ENCODE results near the gene EP400. TPM values are rescaled to one million over a fixed set of nuclear protein-coding genes. Genes with fewer than 3 reads are reported as not detected.

The EP400 gene
- polyA plus RNA-seq, 1 donor (not counting 4 experiments of a cell fraction or from before 2014, with no cell fraction given), result 4.1 TPM

- Histone ChIP-seq H3K4me3 (ENCODE audit: control insufficient read depth in 2 of 3, extremely low read depth in 1 of 3, insufficient read depth in 2 of 3, low read depth in 1 of 3, low read length in 3 of 3) (no peak overlapping the region), H3K27me3 (ENCODE audit: control insufficient read depth, extremely low read depth, insufficient read depth, low read length) (no peaks in the 10 kb centered on the region), H3K9me3 (ENCODE audit: control insufficient read depth, low read depth, low read length) (no peaks in the 10 kb centered on the region), H4K20me1 (ENCODE audit: control insufficient read depth, extremely low read depth, insufficient read depth, low read length) (no peaks in the 10 kb centered on the region), H2AFZ (ENCODE audit: control insufficient read depth, low read length) (no peak overlapping the region), H3K4me1 (ENCODE audit: control insufficient read depth, extremely low read depth, insufficient read depth, low read length) (no peaks in the 10 kb centered on the region), H3K79me2 (ENCODE audit: control insufficient read depth, insufficient read depth, low read length) (no peaks in the 10 kb centered on the region), H3K9me1 (ENCODE audit: control insufficient read depth, extremely low read depth, insufficient read depth, low read length) (no peaks in the 10 kb centered on the region), H3K4me2 (ENCODE audit: control insufficient read depth, extremely low read depth, insufficient read depth, low read depth, low read length) (no peak overlapping the region), H3K36me3 (ENCODE audit: control insufficient read depth in 2 of 2, extremely low read depth in 1 of 2, insufficient read depth in 2 of 2, low read length in 2 of 2) (peaks cover 0 to 32% of the 10 kb centered on the region in 2 experiments), H3K9ac (ENCODE audit: control insufficient read depth, extremely low read depth, insufficient read depth, low read length) (no peak overlapping the region), H3K27ac (ENCODE audit: control insufficient read depth, insufficient read depth, low read length) (no peak overlapping the region)
- TF ChIP-seq EZH2 (IDR thresholded peaks at IDR 0.05; ENCODE audit: low read length) (no peak), CTCF (optimal IDR thresholded peaks at IDR 0.05 in 1 of 3, IDR thresholded peaks at IDR 0.05 in 1 of 3, conservative IDR thresholded peaks at IDR 0.05 in 1 of 3; ENCODE audit: extremely low read depth in 1 of 3, insufficient read depth in 2 of 3, low read length in 3 of 3) (no peak)
- FAIRE-seq (no peak), DNase-seq (ENCODE audit: low read depth, low spot score) (no peak)
- dilution Hi-C loops (cut with MboI; ENCODE audit: extremely low pct_ligation_motif_present, low sequenced_read_pairs), result no loop called here
Observed at GRCh38 chr12:131918311-131919050, 31.3 kb upstream of the EP400 start.

GRCh38 chr12:131919051-131919347 lies 30.7 kb upstream of the EP400 start:
- no peak for DNase-seq (ENCODE audit: low read depth, low spot score)
- FAIRE-seq, result no peak
- Histone ChIP-seq H3K9me1 (ENCODE audit: control insufficient read depth, extremely low read depth, insufficient read depth, low read length) (no peaks in the 10 kb centered on the region), H3K4me2 (ENCODE audit: control insufficient read depth, extremely low read depth, insufficient read depth, low read depth, low read length) (no peak overlapping the region), H3K36me3 (ENCODE audit: control insufficient read depth in 2 of 2, extremely low read depth in 1 of 2, insufficient read depth in 2 of 2, low read length in 2 of 2) (peaks cover 0 to 31% of the 10 kb centered on the region in 2 experiments), H2AFZ (ENCODE audit: control insufficient read depth, low read length) (no peak overlapping the region), H3K4me1 (ENCODE audit: control insufficient read depth, extremely low read depth, insufficient read depth, low read length) (no peaks in the 10 kb centered on the region), H3K27ac (ENCODE audit: control insufficient read depth, insufficient read depth, low read length) (no peak overlapping the region), H3K79me2 (ENCODE audit: control insufficient read depth, insufficient read depth, low read length) (no peaks in the 10 kb centered on the region), H3K27me3 (ENCODE audit: control insufficient read depth, extremely low read depth, insufficient read depth, low read length) (no peaks in the 10 kb centered on the region), H3K4me3 (ENCODE audit: control insufficient read depth in 2 of 3, extremely low read depth in 1 of 3, insufficient read depth in 2 of 3, low read depth in 1 of 3, low read length in 3 of 3) (no peak overlapping the region), H4K20me1 (ENCODE audit: control insufficient read depth, extremely low read depth, insufficient read depth, low read length) (no peaks in the 10 kb centered on the region), H3K9ac (ENCODE audit: control insufficient read depth, extremely low read depth, insufficient read depth, low read length) (no peak overlapping the region), H3K9me3 (ENCODE audit: control insufficient read depth, low read depth, low read length) (no peaks in the 10 kb centered on the region)
- TF ChIP-seq EZH2 (IDR thresholded peaks at IDR 0.05; ENCODE audit: low read length) (no peak), CTCF (optimal IDR thresholded peaks at IDR 0.05 in 1 of 3, IDR thresholded peaks at IDR 0.05 in 1 of 3, conservative IDR thresholded peaks at IDR 0.05 in 1 of 3; ENCODE audit: extremely low read depth in 1 of 3, insufficient read depth in 2 of 3, low read length in 3 of 3) (no peak)
- dilution Hi-C loops (cut with MboI; ENCODE audit: extremely low pct_ligation_motif_present, low sequenced_read_pairs), result no loop called here
